ENCODE data around the gene MGST3.

MGST3 gene

GRCh38 chr1:165624441-165624840, 6.6 kb upstream of the MGST3 start:
- TF ChIP-seq CTCF (IDR thresholded peaks at IDR 0.05; ENCODE audit: low read depth, low read length) = no peak
- H3K27me3 ChIP-seq = no peaks in the 10 kb centered on the region; the same call in 1 of the 2 replicates
- H3K4me1 ChIP-seq = no peaks in the 10 kb centered on the region
- DNase-seq = no peak
- H3K4me3 ChIP-seq (ENCODE audit: low read depth, low read length) = no peak overlapping the region
- H3K36me3 ChIP-seq = no peaks in the 10 kb centered on the region
- no peaks in the 10 kb centered on the region for H3K9me3 ChIP-seq

GRCh38 chr1:165628147-165628822, 2.7 kb upstream of the MGST3 start:
- H3K4me1 ChIP-seq = no peaks in the 10 kb centered on the region
- H3K36me3 ChIP-seq = no peaks in the 10 kb centered on the region
- no peak for DNase-seq
- no peak for TF ChIP-seq CTCF (IDR thresholded peaks at IDR 0.05; ENCODE audit: low read depth, low read length)
- H3K9me3 ChIP-seq = no peaks in the 10 kb centered on the region
- H3K27me3 ChIP-seq = no peaks in the 10 kb centered on the region
- no peak overlapping the region for H3K4me3 ChIP-seq (ENCODE audit: low read depth, low read length)

- TF ChIP-seq CTCF (IDR thresholded peaks at IDR 0.05; ENCODE audit: low read depth, low read length) = no peak
- H3K36me3 ChIP-seq = no peaks in the 10 kb centered on the region
- H3K27me3 ChIP-seq = no peaks in the 10 kb centered on the region
- no peaks in the 10 kb centered on the region for H3K9me3 ChIP-seq
- H3K4me1 ChIP-seq = no peaks in the 10 kb centered on the region
- no peak for DNase-seq
- no peak overlapping the region for H3K4me3 ChIP-seq (ENCODE audit: low read depth, low read length)
These were observed 1.9 kb upstream of the MGST3 start for GRCh38 chr1:165629151-165629550.

GRCh38 chr1:165629848-165630628, 996 bp upstream of the MGST3 start:
- no peak for TF ChIP-seq CTCF (IDR thresholded peaks at IDR 0.05; ENCODE audit: low read depth, low read length)
- Histone ChIP-seq H3K27me3 (no peaks in the 10 kb centered on the region), H3K4me1 (no peaks in the 10 kb centered on the region), H3K4me3 (ENCODE audit: low read depth, low read length) (peak overlapping the region; percentile 68), H3K36me3 (no peaks in the 10 kb centered on the region), H3K9me3 (no peaks in the 10 kb centered on the region)
- DNase-seq = no peak

- TF ChIP-seq CTCF (IDR thresholded peaks at IDR 0.05; ENCODE audit: low read depth, low read length) = no peak
- peak overlapping the region; percentile 68 for H3K4me3 ChIP-seq (ENCODE audit: low read depth, low read length)
- DNase-seq = peak; percentile 44
- no peaks in the 10 kb centered on the region for H3K4me1 ChIP-seq
- no peaks in the 10 kb centered on the region for H3K27me3 ChIP-seq
- no peaks in the 10 kb centered on the region for H3K36me3 ChIP-seq
- H3K9me3 ChIP-seq = no peaks in the 10 kb centered on the region
These were observed 513 bp downstream of the MGST3 start for GRCh38 chr1:165631342-165632151.
